Measurements from ENCODE around the gene SAMD4A.
"Not testable (repeated sequence)": the region's sequence is repeated elsewhere in the genome, so short reads cannot be mapped to it uniquely, and the experiment has no call there.

Gene SAMD4A

GRCh38 chr14:54599966-54600716 is 33.2 kb downstream of the SAMD4A start:
- DNase-seq (ENCODE audit: low spot score), result no peak

GRCh38 chr14:54600717-54601109 is 33.8 kb downstream of the SAMD4A start:
- no peak for DNase-seq (ENCODE audit: low spot score)

- DNase-seq (ENCODE audit: low spot score), result no peak
Measured at GRCh38 chr14:54603362-54603761, 36.4 kb downstream of the SAMD4A start.

GRCh38 chr14:54606178-54606577 is 39.2 kb downstream of the SAMD4A start:
- DNase-seq (ENCODE audit: low spot score), result no peak

- no peak for DNase-seq (ENCODE audit: low spot score)
Measured at GRCh38 chr14:54606631-54607133, 39.8 kb downstream of the SAMD4A start.

- DNase-seq (ENCODE audit: low spot score), result no peak
Measured at GRCh38 chr14:54609576-54609975, 42.6 kb downstream of the SAMD4A start.

GRCh38 chr14:54610051-54610977 is 43.4 kb downstream of the SAMD4A start:
- no peak for DNase-seq (ENCODE audit: low spot score)

GRCh38 chr14:54614296-54614695 is 47.4 kb downstream of the SAMD4A start:
- DNase-seq (ENCODE audit: low spot score), result no peak

GRCh38 chr14:54617467-54617866 is 50.5 kb downstream of the SAMD4A start:
- no peak for DNase-seq (ENCODE audit: low spot score)

- DNase-seq (ENCODE audit: low spot score), result no peak
Measured at GRCh38 chr14:54621686-54622085, 54.8 kb downstream of the SAMD4A start.

GRCh38 chr14:54622192-54622958 is 55.4 kb downstream of the SAMD4A start:
- no peak for DNase-seq (ENCODE audit: low spot score)

GRCh38 chr14:54623279-54624004 is 56.5 kb downstream of the SAMD4A start:
- DNase-seq (ENCODE audit: low spot score), result no peak

GRCh38 chr14:54624005-54624358 is 57.1 kb downstream of the SAMD4A start:
- not testable (repeated sequence) for DNase-seq (ENCODE audit: low spot score)

GRCh38 chr14:54625112-54625511 is 58.2 kb downstream of the SAMD4A start:
- DNase-seq (ENCODE audit: low spot score), result no peak

- DNase-seq (ENCODE audit: low spot score), result no peak
Measured at GRCh38 chr14:54627219-54627539, 60.3 kb downstream of the SAMD4A start.

GRCh38 chr14:54627540-54628363 is 60.8 kb downstream of the SAMD4A start:
- no peak for DNase-seq (ENCODE audit: low spot score)

GRCh38 chr14:54629183-54629582 is 62.3 kb downstream of the SAMD4A start:
- no peak for DNase-seq (ENCODE audit: low spot score)

GRCh38 chr14:54629635-54630360 is 62.9 kb downstream of the SAMD4A start:
- DNase-seq (ENCODE audit: low spot score), result no peak

- DNase-seq (ENCODE audit: low spot score), result no peak
Measured at GRCh38 chr14:54631016-54631415, 64.1 kb downstream of the SAMD4A start.

- no peak for DNase-seq (ENCODE audit: low spot score)
Measured at GRCh38 chr14:54632452-54632851, 65.5 kb downstream of the SAMD4A start.
